ENCODE data around the gene FAM124A.

FAM124A gene

GRCh38 chr13:51311957-51312520 is 89.8 kb downstream of the FAM124A start:
- no peak for DNase-seq (ENCODE audit: low spot score)

- no peak for DNase-seq (ENCODE audit: low spot score)
Measured at GRCh38 chr13:51313619-51314018, 91.4 kb downstream of the FAM124A start.

GRCh38 chr13:51317262-51317661 is 95.1 kb downstream of the FAM124A start:
- no peak for DNase-seq (ENCODE audit: low spot score)

- DNase-seq (ENCODE audit: low spot score): no peak
Measured at GRCh38 chr13:51318015-51318414, 95.8 kb downstream of the FAM124A start.

- no peak for DNase-seq (ENCODE audit: low spot score)
Measured at GRCh38 chr13:51318876-51319275, 96.7 kb downstream of the FAM124A start.

GRCh38 chr13:51321836-51322235 is 99.6 kb downstream of the FAM124A start:
- DNase-seq (ENCODE audit: low spot score): no peak

GRCh38 chr13:51322826-51323225 is 100.6 kb downstream of the FAM124A start:
- DNase-seq (ENCODE audit: low spot score): no peak

GRCh38 chr13:51323824-51324511 is 101.8 kb downstream of the FAM124A start:
- no peak for DNase-seq (ENCODE audit: low spot score)

GRCh38 chr13:51324714-51325420 is 102.7 kb downstream of the FAM124A start:
- DNase-seq (ENCODE audit: low spot score): no peak

- no peak for DNase-seq (ENCODE audit: low spot score)
Measured at GRCh38 chr13:51325837-51326236, 103.6 kb downstream of the FAM124A start.

- DNase-seq (ENCODE audit: low spot score): no peak
Measured at GRCh38 chr13:51326777-51327176, 104.6 kb downstream of the FAM124A start.

GRCh38 chr13:51327961-51328360 is 105.8 kb downstream of the FAM124A start:
- no peak for DNase-seq (ENCODE audit: low spot score)

- DNase-seq (ENCODE audit: low spot score): no peak
Measured at GRCh38 chr13:51328488-51328887, 106.3 kb downstream of the FAM124A start.

GRCh38 chr13:51329606-51330005 is 107.4 kb downstream of the FAM124A start:
- DNase-seq (ENCODE audit: low spot score): no peak

- no peak for DNase-seq (ENCODE audit: low spot score)
Measured at GRCh38 chr13:51330791-51331190, 108.6 kb downstream of the FAM124A start.

- no peak for DNase-seq (ENCODE audit: low spot score)
Measured at GRCh38 chr13:51331354-51331861, 109.2 kb downstream of the FAM124A start.

- no peak for DNase-seq (ENCODE audit: low spot score)
Measured at GRCh38 chr13:51332566-51333361, 110.6 kb downstream of the FAM124A start.

GRCh38 chr13:51333421-51333820 is 111.2 kb downstream of the FAM124A start:
- no peak for DNase-seq (ENCODE audit: low spot score)

GRCh38 chr13:51333826-51334225 is 111.6 kb downstream of the FAM124A start:
- no peak for DNase-seq (ENCODE audit: low spot score)
